Globus pallidus (tissue), 1 donor: ENCODE measurements around the gene SLC26A4.
A peak's percentile ranks its signal among the peaks of the same experiment; 100 is the strongest.

ENCODE experiments used
- DNase-seq: peaks from one replicate; pipeline ENCODE4 v3.0.0-alpha.2; 2015; ENCODE audit warnings: low spot score

Gene SLC26A4

DNA sequence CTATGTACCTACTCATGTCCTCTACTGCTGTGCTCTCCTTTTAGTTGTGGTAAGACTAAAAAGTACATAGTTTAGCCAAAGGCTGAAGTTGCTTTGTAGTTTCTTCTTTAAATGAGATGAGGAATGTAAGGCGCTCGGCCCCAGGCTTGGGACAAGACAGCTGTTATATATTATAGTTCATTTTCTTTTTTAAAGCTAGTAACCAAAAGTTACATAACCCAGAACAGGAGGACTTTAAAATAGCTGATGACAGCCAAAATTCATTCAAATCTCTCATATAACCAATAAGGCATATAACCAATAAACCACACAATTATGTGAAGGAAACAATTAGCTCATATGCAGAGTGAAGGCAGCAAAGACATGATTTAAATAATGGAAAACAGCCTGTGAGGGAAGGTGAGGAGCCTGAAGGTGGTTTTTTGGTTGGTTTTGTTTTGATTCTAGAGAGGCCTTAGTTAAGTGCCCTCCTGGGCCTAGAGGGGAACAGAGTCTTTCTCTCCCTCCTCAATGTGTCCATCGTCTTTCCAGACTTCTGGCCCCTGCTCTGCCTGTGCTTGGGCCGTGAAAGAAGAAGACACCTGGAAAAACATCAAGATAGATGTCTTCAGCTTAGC is 35.8 kb downstream of the SLC26A4 start:
- no peak for DNase-seq

- no peak for DNase-seq
Observed at GRCh38 chr7:107697321-107698049, 36.9 kb downstream of the SLC26A4 start.

- no peak for DNase-seq
Observed at GRCh38 chr7:107700570-107700969, 39.9 kb downstream of the SLC26A4 start.

DNA sequence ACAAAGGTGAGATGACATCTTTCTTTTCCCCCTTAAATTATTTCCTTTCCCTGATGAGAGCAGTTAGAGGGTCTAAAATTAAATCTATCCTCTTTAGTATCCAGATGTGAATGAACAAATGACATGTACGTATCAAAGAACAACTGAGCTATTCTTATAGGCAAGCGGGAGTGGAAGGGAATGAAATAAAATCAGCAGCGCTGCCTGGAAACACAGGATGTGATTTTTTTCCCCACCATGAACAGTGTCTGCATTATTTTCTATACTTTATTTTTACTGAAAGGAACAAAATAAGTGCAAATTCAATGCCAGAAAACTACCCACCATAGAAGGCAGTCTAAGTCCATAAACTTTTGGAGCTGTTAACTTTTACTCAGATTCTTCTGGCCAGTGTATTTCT is 40.6 kb downstream of the SLC26A4 start:
- DNase-seq, result no peak

DNA sequence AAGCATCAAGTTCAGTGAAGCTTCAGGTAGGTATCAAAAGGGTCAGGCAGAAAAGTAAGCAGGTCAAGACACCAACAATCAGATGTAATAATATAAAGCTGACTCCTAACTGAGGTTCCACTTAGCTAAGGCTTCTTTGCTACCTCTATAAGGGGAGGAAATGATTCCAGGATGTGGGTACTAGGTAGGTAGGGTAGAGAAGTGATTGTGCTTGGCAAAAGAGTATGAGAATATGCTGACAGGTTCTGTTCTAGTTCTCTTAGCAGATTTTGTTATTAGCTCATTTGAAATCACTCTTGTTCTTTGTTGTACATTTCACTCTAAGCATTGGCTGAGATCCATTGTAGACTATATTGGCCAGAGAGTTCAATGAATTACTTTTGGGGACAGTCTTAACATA is 42.6 kb downstream of the SLC26A4 start:
- DNase-seq, result no peak

GRCh38 chr7:107703872-107704271 is 43.2 kb downstream of the SLC26A4 start:
- DNase-seq, result no peak

DNA sequence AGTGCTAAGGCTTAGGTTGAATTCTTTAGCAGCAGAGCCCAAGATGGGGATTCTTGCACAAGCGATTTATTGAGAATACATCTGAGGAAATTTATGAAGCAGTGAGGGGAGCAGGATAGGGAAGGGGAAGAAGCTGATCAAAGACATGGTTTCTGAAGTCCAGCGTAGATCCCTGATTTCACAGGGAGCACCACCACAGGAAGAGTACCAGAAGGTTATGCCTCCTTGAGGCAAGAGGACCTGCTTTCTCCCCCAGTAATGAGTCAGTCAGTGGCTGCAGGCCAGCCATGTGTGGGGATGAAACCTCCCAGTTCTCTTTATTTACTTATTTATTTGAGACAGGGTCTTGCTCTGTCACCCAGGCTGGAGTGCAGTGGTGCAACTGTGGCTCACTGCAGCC is 48.3 kb downstream of the SLC26A4 start:
- no peak for DNase-seq

DNA sequence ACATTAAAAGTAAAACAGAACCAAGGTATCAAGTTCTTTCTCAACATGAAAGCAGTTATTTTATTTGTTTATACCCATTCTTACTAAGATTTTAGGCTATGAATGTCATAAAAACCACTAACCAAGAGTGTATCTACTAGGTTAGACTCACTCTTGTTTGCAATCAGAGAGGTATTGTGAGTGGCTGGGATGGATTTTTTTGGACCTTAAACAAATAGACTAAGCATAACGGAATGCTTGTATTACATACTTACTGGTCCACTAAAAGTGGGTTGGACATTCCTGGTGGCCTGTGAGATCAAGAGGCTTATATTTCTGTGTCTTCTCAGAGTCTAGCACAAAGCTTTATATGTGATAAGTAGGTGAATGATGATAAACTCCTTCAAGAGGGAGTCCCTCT is 50.7 kb downstream of the SLC26A4 start:
- DNase-seq, result no peak

DNA sequence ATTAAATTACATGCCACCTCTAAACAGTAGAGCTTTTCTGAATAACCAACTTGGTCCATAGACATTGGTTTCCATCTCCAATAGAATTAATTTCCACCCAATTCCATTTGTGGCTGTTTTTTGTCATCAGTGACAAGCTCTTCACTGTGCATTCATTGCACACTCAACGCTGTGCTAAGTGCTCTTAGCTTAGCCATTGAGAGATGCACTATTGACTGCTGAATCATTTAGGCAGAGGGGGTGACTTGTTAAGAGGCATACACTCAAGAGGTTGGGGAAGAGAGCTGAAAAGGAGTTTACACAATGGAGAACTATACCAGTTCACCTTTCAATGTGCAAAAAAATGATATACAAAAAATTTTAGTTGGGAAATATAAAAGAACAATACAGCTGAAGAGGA is 51.4 kb downstream of the SLC26A4 start:
- DNase-seq, result no peak

- no peak for DNase-seq
Observed at GRCh38 chr7:107712896-107713295, 52.3 kb downstream of the SLC26A4 start.

DNA sequence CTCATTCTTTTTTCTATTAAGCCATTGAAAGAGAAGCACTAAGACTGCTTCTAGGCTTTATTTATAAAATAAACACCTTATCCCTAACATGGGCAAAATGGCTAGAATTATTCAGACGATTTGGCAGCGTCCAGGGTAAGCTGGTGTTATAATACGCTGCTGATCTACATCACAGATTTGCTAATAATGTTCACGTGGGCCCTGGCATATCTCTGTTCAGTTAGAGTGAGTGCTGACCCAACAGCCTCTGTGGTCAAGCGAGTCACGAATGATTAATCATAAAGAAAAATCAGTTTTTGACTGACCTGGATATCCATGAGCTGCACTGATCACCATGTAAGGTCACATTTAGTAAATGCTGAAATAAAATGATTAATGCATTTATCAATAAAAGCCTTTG is 54.9 kb downstream of the SLC26A4 start:
- no peak for DNase-seq

- DNase-seq, result no peak
Observed at GRCh38 chr7:107718456-107719193, 58.0 kb downstream of the SLC26A4 start.

DNA sequence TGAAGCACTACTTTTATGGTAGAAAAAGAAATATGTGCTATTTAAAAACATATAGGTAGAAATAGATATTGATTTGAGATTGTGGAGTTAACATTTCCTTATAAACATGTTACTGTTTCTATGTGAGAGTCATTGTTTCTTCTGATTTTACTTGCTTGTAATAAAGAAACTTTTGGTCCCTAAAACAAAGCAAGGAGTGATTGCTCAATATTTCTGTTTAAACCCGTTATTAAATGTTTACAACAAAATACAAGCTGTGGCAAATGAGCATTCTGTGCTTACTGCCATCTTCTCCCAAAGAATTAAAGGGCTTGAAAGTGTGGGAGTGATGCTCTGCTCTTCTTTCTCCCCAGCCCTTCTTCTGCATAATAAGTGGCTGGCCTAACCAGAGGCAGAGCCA is 60.7 kb downstream of the SLC26A4 start:
- DNase-seq, result no peak

DNA sequence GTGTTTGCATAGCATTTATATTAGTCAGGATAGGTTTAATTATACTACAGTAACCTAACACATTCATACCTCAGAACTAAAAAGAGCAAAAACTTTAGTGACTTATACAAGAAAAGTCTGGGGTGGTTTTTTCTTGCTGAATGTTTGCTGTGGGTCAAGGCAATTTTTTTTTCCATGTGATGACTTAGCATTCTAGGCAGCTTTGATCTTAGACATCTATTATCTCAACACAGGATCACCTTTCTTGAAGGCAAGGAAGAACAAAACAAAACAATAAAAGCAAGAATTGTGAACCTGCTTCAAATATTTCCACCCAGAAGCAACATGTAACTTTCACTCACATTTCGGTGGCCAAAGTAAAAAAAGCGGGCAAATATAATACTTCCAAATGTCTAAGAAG is 62.6 kb downstream of the SLC26A4 start:
- DNase-seq, result no peak

- DNase-seq, result peak; percentile 28
Observed at GRCh38 chr7:107725138-107725740, 64.6 kb downstream of the SLC26A4 start.

- DNase-seq, result no peak
Observed at GRCh38 chr7:107726356-107727130, 65.9 kb downstream of the SLC26A4 start.

- no peak for DNase-seq
Observed at GRCh38 chr7:107728276-107728675, 67.6 kb downstream of the SLC26A4 start.

- DNase-seq, result no peak
Observed at GRCh38 chr7:107742678-107743566, 82.3 kb downstream of the SLC26A4 start.

DNA sequence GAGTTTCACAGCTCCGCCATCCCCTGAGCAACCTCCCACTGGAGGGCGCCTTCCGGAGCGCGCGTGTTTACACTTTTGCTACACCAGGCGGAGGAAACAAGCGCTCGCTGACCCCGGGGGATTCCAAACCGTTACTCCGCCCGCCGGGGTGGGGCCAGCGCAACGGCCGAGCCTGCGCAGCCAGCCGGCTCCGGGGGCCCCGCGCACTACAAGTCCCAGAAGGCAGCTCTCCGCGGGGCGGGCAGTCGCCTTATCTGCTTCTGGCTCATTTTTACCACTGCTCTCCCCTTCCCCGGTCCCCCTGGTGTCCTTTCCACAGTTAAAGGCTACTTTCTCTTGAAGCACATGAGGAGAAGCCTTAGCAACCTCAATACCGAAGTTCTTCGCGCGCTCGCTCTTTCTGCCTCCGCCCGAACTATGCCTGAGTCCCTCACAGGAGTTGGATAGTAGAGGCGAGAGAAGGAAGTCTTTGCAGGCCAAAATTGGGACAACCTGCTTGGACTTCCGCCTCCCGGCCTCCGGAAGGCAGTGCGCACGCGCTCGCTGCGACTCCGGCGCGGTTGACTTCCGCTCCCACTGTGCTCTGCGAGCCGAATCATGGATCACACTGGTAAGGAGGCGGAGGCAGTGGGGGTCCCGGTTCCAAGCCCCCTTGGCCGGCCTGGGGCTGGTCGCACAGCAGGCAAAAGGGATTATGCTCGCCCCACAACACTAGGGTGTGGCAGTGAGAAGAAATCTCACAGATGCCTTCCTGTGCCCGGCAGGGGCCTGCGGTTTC is 83.1 kb downstream of the SLC26A4 start, which contains the start of gene CBLL1:
TSS of gene CBLL1 (plus strand) at position 576 of the 778 bp plus-strand sequence. CDS start at position 598, 22 bp downstream.
- DNase-seq, result peak; percentile 96

GRCh38 chr7:107744345-107744750 is 83.7 kb downstream of the SLC26A4 start:
- no peak for DNase-seq
